HG03378 (cell line): ENCODE data around the gene CDK5RAP2.
"Not testable (repeated sequence)": the region's sequence is repeated elsewhere in the genome, so short reads cannot be mapped to it uniquely, and the experiment has no call there.

Experiments
- ATAC-seq: cut with Tn5 transposase; IDR thresholded peaks from one replicate; pipeline ENCODE4 v1.9.1; 2021; ENCODE audit warnings: mild to moderate bottlenecking, moderate library complexity; ENCODE audit not compliant: unreplicated experiment

Gene CDK5RAP2

DNA sequence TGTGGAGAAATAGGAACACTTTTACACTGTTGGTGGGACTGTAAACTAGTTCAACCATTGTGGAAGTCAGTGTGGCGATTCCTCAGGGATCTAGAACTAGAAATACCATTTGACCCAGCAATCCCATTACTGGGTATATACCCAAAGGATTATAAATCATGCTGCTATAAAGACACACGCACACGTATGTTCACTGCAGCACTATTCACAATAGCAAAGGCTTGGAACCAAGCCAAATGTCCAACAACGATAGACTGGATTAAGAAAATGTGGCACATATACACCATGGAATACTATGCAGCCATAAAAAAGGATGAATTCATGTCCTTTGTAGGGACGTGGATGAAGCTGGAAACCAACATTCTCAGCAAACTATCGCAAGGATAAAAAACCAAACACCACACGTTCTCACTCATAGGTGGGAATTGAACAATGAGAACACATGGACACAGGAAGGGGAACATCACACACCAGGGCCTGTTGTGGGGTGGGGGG, 27.7 kb downstream of the CDK5RAP2 start:
- not testable (repeated sequence) for ATAC-seq

GRCh38 chr9:120545701-120546550, 34.0 kb downstream of the CDK5RAP2 start:
- no peak for ATAC-seq

DNA sequence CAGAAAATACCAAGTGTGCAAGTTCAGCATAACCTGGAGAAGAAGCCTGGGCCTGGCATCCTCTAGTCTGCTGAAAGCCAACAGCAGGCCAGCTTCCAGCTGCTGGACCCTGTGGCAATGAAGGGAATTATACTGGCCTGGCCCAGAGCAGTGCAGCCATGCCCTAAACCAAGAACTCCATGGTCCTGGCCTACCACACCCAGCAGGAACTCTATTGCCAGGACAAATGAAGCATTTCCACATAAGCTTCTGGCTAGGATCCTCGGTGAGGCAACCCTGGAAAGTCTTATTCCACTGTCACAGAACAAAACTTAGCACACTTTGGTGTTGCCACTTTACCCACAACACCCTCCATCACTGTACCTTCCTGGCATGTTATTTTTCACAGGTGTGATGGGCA, 35.5 kb downstream of the CDK5RAP2 start:
- no peak for ATAC-seq

- no peak for ATAC-seq
Observed at GRCh38 chr9:120542701-120543490, 37.1 kb downstream of the CDK5RAP2 start.

DNA sequence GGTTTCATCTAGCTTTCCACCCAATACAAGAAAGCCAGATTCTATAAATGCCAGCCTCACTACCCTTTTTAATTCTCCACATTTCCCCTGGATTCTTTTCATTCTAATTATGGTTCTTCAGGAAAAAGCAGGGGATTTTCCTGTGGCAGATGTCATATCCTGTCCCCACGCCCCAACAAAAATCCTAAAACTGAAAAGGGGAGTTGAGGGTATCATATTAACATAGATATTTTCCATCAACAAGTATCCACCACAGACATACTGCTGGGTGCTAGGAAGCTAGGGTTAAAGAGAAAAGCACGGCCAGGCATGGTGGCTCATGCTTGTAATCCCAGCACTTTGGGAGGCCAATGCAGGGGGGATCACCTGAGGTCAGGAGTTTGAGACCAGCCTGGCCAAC, 38.0 kb downstream of the CDK5RAP2 start:
- no peak for ATAC-seq

DNA sequence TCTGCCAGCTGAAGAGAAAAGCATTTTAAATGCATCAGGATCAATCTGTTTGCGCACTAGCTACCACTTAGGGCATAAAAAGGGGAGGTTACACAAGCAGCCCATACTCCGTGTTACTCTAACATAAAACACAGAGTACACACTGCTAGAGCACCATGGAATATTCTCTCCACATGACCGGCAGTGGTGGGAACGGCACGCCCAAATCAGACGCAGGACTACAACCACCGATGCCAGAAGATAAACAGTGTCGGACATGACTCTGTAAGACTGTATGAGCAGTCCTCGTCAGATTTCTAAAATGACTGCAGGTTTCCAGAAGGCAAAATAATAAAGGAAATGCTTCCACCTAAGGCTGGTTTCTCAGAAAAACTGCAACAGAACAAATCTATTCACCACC, 40.0 kb downstream of the CDK5RAP2 start:
- no peak for ATAC-seq

DNA sequence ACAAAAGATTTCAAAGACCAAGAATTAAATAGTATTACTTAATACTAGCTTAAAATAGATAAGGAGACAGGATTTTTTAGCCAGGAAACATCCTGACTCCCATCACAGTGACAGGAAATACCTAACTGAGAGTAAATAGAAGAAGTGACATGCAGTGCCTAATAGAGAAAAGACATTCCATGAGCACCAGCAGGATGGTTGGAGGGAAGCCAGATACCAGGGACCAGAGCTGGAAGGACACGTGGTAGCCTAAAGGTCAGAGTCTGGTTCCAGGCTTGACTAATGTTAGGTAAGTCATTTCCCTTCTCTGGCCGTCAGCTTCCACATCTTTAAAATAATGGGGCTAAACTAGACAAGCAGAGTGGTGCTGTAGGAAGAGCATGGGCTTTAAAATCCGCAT, 41.6 kb downstream of the CDK5RAP2 start:
- ATAC-seq = no peak

DNA sequence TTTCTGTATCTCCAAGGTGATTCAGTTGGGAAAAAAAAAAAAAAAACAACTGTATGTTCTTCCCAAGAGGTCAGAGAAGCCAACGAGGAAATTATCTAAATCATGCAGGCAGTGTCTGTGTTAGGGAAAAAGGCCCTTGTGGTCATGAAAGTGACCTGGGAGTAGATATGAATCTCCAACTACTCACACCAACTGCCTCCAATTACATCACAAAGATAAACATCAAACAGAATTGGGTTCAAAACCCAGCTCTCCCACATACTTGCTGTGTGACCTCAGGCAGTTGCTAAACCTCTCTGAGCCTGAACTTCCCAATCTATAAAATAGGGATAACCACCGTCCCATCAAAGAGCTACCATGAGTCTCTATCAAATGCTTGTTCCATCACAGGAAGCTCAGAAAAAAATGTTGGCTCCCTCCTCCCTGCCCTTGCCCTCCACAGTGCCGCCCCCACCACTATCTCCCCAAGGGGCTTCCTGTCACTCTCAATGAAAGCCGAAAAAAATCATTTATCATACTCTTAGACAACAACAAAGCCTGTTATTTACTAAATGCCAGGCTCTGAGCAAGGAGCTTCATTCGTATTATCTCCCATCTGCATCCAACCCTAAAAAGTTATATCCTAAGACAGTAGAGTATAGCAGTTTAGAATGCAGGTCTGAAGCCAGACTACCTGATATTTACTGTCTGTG, 42.9 kb downstream of the CDK5RAP2 start:
- no peak for ATAC-seq

DNA sequence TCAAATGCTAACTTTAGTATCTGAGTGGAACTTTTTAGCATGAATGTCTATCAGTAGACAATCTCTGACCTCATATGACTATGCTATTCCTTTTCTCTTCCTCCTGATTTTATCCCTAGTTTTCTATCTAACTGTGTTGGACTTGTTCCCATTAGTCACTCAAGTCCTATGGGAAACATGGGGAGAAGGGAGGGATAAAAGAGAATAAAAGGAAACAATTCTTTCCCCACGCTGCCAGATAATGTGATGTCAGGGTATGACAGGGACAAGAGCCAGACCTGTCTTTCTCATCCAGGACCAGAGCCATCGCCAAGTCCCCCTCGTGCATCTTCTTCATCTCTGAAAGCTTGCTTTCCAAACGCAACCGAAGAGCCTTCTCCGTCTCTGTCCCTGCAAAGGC, 43.9 kb downstream of the CDK5RAP2 start:
- ATAC-seq = no peak

DNA sequence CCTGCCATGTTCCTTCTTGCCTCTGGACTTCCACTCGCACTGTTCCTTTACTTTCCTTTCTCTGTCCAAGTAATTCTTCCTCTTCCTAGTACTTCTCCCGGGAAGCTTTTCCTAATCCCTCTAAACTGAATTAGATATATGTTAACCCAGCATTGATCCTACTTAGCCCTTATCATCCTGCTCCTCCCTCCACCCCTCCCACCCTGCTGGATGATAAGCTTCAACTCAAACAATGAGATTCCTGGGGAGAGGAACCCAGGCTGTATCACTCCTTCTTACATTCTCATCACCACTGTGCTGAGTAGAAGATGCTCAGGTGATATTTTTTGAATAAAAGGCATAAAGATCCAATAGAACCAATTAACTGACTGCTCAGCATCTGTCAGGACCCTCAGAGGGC, 45.7 kb downstream of the CDK5RAP2 start:
- no peak for ATAC-seq

DNA sequence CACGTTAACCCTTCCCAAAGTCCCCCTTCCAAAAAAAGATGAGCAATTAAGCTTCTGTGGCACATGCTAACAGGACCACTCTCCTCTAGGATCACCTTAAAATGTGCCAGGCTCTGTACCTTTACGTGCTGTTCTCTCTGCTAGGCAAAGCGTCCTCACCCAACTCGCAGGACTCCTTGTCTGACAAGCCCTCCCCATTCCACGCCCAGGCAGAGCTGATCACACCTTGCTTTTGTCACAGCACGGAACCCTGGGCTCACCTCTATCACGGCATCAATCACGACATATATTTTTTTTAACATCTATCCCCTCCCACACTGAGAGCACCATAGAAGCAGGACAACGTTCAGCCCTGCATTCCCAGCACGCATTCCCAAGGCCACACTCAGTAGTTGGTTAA, 47.1 kb downstream of the CDK5RAP2 start:
- no peak for ATAC-seq

GRCh38 chr9:120532475-120532874, 47.5 kb downstream of the CDK5RAP2 start:
- ATAC-seq = no peak

DNA sequence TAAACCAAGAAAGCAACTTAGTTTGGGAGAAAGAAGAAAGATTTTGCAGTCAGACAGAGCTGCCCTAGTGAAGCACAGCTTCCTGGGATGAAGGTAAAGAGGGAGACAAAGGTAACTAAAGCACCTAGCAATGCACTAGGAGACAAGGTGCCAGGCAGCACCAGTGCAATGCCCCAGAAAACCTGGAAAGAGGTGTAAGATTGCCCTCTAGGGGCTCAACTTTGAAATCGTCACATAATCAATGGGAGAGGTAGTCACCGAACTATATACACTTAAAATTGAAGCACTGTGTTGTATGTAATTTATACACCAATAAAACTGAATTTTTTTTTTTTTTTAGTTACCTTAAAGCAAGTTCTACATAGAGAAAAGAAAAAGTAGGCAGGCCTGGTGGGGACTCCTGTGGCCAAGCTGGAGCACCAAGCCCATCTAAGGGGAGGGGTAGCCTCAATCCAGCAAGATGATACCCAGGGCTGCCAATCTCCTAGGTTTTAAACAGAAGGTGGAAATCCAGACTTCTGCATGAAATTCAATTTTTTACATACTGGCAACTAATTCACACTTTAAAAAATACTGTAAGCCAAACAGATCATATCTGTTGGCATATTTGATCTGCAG, 48.2 kb downstream of the CDK5RAP2 start:
- ATAC-seq = no peak

GRCh38 chr9:120530220-120530832, 49.6 kb downstream of the CDK5RAP2 start:
- not testable (repeated sequence) for ATAC-seq

DNA sequence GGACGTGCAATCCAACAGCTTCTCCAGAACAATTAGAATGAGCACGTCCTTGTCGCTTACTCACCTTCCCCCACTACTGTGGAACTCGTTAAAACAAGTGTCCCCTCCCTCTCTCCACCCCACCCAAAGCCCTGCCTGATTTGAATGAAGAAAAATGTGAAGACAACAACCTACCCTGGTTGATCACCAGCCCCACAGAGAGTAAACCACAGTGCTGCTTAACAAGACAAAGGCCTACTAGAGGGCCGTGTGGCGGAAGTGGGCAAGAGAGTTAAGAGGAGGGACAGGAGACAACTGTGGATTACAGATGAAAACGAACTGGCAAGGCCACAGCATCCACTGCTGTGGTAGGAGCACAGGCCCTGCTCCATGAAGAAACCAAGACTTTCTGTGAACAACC, 51.1 kb downstream of the CDK5RAP2 start:
- ATAC-seq = no peak

GRCh38 chr9:120528327-120528726, 51.6 kb downstream of the CDK5RAP2 start:
- ATAC-seq = no peak

DNA sequence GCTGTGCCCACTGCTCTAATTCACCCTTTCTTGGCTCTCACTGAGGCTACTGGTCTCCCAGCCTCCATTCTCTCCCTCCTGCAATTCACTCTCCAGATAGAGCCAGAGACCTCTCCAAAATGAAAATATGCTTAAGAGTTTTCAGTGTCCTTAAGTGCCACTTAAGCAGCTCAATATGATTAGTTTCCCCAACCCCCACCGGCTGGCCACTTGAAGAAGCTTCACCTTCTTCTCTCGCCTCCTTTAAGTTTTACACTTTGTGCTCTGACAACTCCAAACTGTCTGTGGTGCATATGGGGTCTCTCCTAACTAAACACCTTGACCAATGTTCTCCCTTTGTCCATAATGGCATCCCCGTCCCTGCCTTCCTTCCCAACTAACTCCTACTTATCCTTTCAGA, 53.4 kb downstream of the CDK5RAP2 start:
- no peak for ATAC-seq

GRCh38 chr9:120524863-120525262, 55.1 kb downstream of the CDK5RAP2 start:
- ATAC-seq = no peak

- ATAC-seq = no peak
Observed at GRCh38 chr9:120524038-120524437, 55.9 kb downstream of the CDK5RAP2 start.

GRCh38 chr9:120522558-120522957, 57.4 kb downstream of the CDK5RAP2 start:
- no peak for ATAC-seq
